ENCODE measurements around the gene SLC39A12. TPM values are rescaled to one million over a fixed set of nuclear protein-coding genes. Genes with fewer than 3 reads are reported as not detected.
A peak's percentile ranks its signal among the peaks of the same experiment; 100 is the strongest.
"Not testable (repeated sequence)": the region's sequence is repeated elsewhere in the genome, so short reads cannot be mapped to it uniquely, and the experiment has no call there.

The SLC39A12 gene
- total and polyA plus RNA-seq, 10 of the 15 experiments (the other 5 are each of a cell fraction or from before 2014, with no cell fraction given) = 0.47 to 1.5 (median 0.68) TPM; not detected in 1

DNA sequence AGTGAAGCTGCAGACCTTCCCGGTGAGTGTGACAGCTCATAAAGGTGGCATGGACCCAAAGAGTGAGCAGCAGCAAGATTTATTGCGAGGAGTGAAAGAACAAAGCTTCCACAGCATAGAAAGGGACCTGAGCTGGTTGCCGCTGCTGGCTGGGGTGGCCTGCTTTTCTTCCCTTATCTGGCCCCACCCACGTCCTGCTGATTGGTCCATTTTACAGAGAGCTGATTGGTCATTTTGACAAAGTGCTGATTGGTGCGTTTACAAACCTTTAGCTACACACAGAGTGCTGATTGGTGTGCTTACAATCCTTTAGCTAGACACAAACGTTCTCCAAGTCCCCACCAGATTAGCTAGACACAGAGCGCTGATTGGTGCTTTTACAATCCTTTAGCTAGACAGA lies 1.4 kb upstream of the SLC39A12 start:
- BruUV-seq (replicated peaks); H3K27me3 ChIP-seq (replicated peaks in 1 of 2; ENCODE audit: control insufficient read depth in 2 of 2, insufficient read depth in 2 of 2, low read length in 1 of 2); POLR2A ChIA-PET; H3K9me3 ChIP-seq (replicated peaks; ENCODE audit: control insufficient read depth, insufficient read depth, low read length); RAD21 ChIA-PET (ENCODE audit: unreplicated experiment); H3K4me1 ChIP-seq (ENCODE audit: control insufficient read depth, insufficient read depth, low read length); DNase-seq (ENCODE audit: low read depth, low spot score); H3K79me2 ChIP-seq (ENCODE audit: control insufficient read depth, insufficient read depth, low read length); H3K27ac ChIP-seq (ENCODE audit: control insufficient read depth, insufficient read depth); in situ Hi-C loops (cut with MboI); H3K4me2 ChIP-seq (ENCODE audit: control insufficient read depth, insufficient read depth); H3K36me3 ChIP-seq (ENCODE audit: control insufficient read depth in 2 of 2, insufficient read depth in 2 of 2, low read length in 1 of 2); ATAC-seq; H3K9ac ChIP-seq (ENCODE audit: control insufficient read depth, insufficient read depth, low read length); CTCF ChIA-PET; H4K20me1 ChIP-seq (ENCODE audit: control insufficient read depth, insufficient read depth); intact Hi-C loops (cut with micrococcal nuclease; ENCODE audit: unreplicated experiment); FAIRE-seq; H3K4me3 ChIP-seq; H2AFZ ChIP-seq (ENCODE audit: control insufficient read depth, low read depth, low read length): not testable (repeated sequence)
- SMC1A ChIA-PET (ENCODE audit: uncharacterized antibody, unreplicated experiment) = interaction anchor here (1.4 kb wide), 1 partner anchor 46 kb away, joined by 3 read pairs; no protein-coding TSS in a partner anchor
- 29% methylated on average over 7 of the region's 7 CpGs for WGBS (ENCODE audit: insufficient coverage, insufficient replicate concordance, low lambda C conversion rate, missing lambda C conversion rate)
- TF ChIP-seq NFYB (IDR thresholded peaks at IDR 0.05; ENCODE audit: insufficient read depth, low read depth, low read length) = 0 out of 2 replicates have a peak, but pooled peaks have one; percentile 22

GRCh38 chr10:17950726-17951125 lies 992 bp upstream of the SLC39A12 start:
- Histone ChIP-seq H3K79me2 (ENCODE audit: control insufficient read depth, insufficient read depth, low read length) (no peaks in the 10 kb centered on the region), H3K9me3 (replicated peaks; ENCODE audit: control insufficient read depth, insufficient read depth, low read length) (no peaks in the 10 kb centered on the region; the same call in 2 of the 3 replicates), H3K27ac (ENCODE audit: control insufficient read depth, insufficient read depth) (no peak overlapping the region), H3K27me3 (replicated peaks in 1 of 2; ENCODE audit: control insufficient read depth in 2 of 2, insufficient read depth in 2 of 2, low read length in 1 of 2) (no peaks in the 10 kb centered on the region), H2AFZ (ENCODE audit: control insufficient read depth, low read depth, low read length) (no peak overlapping the region), H3K4me1 (ENCODE audit: control insufficient read depth, insufficient read depth, low read length) (no peaks in the 10 kb centered on the region), H3K4me2 (ENCODE audit: control insufficient read depth, insufficient read depth) (no peak overlapping the region), H3K9ac (ENCODE audit: control insufficient read depth, insufficient read depth, low read length) (no peak overlapping the region), H3K36me3 (ENCODE audit: control insufficient read depth in 2 of 2, insufficient read depth in 2 of 2, low read length in 1 of 2) (no peaks in the 10 kb centered on the region), H3K4me3 (no peak overlapping the region), H4K20me1 (ENCODE audit: control insufficient read depth, insufficient read depth) (no peaks in the 10 kb centered on the region)
- intact Hi-C loops (cut with micrococcal nuclease; ENCODE audit: unreplicated experiment) = no loop called here
- ChIA-PET POLR2A (no interaction called here), RAD21 (ENCODE audit: unreplicated experiment) (no interaction called here), CTCF (no interaction called here), SMC1A (ENCODE audit: uncharacterized antibody, unreplicated experiment) (no interaction called here)
- WGBS (ENCODE audit: insufficient coverage, insufficient replicate concordance, low lambda C conversion rate, missing lambda C conversion rate) = 44% methylated on average over 13 of the region's 22 CpGs
- ATAC-seq = no peak
- FAIRE-seq = no peak
- no peak for DNase-seq (ENCODE audit: low read depth, low spot score)
- no TSS peak for BruUV-seq (replicated peaks)
- in situ Hi-C loops (cut with MboI) = no loop called here
- TF ChIP-seq, protein P1, sequence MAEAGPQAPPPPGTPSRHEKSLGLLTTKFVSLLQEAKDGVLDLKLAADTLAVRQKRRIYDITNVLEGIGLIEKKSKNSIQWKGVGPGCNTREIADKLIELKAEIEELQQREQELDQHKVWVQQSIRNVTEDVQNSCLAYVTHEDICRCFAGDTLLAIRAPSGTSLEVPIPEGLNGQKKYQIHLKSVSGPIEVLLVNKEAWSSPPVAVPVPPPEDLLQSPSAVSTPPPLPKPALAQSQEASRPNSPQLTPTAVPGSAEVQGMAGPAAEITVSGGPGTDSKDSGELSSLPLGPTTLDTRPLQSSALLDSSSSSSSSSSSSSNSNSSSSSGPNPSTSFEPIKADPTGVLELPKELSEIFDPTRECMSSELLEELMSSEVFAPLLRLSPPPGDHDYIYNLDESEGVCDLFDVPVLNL (IDR thresholded peaks at IDR 0.05; ENCODE audit: low read depth, low read length) = no peak
- no peak for TF ChIP-seq RAD21 (IDR thresholded peaks at IDR 0.05; ENCODE audit: insufficient read depth, low read depth, low read length)
- TF ChIP-seq, protein P2, sequence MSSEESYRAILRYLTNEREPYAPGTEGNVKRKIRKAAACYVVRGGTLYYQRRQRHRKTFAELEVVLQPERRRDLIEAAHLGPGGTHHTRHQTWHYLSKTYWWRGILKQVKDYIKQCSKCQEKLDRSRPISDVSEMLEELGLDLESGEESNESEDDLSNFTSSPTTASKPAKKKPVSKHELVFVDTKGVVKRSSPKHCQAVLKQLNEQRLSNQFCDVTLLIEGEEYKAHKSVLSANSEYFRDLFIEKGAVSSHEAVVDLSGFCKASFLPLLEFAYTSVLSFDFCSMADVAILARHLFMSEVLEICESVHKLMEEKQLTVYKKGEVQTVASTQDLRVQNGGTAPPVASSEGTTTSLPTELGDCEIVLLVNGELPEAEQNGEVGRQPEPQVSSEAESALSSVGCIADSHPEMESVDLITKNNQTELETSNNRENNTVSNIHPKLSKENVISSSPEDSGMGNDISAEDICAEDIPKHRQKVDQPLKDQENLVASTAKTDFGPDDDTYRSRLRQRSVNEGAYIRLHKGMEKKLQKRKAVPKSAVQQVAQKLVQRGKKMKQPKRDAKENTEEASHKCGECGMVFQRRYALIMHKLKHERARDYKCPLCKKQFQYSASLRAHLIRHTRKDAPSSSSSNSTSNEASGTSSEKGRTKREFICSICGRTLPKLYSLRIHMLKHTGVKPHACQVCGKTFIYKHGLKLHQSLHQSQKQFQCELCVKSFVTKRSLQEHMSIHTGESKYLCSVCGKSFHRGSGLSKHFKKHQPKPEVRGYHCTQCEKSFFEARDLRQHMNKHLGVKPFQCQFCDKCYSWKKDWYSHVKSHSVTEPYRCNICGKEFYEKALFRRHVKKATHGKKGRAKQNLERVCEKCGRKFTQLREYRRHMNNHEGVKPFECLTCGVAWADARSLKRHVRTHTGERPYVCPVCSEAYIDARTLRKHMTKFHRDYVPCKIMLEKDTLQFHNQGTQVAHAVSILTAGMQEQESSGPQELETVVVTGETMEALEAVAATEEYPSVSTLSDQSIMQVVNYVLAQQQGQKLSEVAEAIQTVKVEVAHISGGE (CRISPR knock-in tag; IDR thresholded peaks at IDR 0.05) = no peak
- TF ChIP-seq ZBTB40 (IDR thresholded peaks at IDR 0.05; ENCODE audit: borderline replicate concordance) = no peak
